Amygdala (tissue), 56 donors: ENCODE data around the gene AGFG2.
A peak's percentile ranks its signal among the peaks of the same experiment; 100 is the strongest.

ENCODE experiments used
- DNase-seq, 56 donors: peaks; one replicate each; lab custom pipeline; 2025; lab: John Stamatoyannopoulos, UW

Gene AGFG2

DNA sequence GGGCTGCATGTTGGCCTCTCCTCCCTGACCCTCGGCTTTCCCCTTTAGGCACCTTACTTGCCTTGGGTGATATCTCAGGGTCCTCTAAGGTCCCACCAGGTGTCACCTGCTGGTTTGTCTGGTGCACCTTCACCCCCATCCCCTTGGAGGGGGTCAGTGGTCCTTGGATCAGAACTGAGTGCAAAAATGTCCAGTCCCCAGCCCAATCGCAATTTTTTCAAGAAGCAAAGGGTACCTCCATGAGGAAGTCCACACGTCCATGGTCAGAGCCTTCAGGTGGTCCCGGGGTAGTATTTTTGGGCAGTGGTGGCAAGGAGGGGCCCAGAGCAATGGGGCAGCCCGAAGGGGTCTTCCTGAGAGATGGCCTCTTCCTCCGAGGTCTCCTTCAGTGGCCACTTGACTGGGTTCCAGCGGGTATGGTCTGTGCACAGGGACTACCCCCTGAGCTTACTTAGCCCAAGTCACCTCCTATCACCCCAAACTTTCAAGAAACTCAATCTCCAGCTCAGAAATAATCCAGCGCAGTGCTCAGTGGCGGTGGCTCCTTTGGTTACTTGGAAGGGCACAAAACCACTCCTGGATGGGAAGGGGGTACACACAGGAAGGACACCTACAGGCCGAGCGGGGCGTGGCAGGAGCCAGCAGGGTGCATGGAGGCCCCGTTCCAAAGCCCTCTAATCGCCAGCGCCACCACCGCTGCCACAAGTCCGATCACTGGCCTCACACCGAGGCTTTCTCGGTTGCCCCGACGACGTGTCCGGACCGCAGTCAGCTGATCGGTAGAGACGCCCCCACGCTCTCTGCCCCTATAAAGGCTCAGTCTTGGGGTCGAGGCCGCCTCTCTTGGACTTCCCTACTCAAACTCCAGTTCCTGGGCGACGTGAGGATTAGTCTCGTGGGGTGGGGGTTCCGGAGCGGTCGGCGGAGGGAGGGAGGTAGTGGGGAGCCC, 30.2 kb downstream of the AGFG2 start:
- DNase-seq: peak in 45 of 56 donors; percentile 9 to 85 (median 64)

DNA sequence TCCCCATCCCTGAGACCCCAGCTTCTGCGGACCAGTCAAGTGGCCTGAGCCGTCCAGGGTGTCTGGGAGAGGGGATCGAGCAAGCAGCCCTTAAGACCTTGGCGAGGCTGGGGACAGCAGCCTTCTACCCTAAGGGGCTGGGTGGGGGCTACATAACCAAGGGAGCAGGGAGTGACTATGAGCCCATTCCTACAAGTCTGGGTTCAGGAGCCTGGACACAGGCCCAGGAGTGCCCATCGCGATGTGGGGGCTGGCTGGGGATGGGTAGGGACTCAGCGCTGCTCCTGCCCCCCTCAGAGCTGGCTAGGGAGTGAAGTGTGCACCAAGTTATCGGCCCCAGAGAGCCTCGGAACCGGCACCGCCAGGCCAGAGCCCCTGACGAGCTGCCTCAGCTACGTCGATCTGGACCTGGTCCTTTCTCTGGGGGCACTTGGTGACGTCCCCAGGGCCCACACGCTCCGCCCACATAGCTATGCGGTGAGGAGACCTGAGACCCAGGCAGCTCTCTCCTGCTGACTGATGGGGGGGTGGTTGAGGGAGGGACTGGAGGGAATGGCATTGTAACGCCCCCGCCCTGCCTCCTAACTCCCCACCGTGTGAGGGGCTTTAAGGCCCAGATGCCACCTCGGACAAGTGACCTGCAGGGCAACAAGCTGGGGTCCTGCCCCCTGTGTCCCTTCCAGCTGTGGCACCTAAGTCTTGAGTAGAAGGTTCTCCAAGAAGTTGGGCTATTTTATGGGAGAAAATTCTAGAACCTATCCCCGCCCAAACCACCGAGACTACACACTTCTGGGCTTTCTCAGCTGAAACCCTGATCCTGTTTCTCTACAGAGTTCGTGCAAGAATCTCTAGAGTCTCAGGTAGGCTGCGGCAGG, 32.2 kb downstream of the AGFG2 start:
- peak in 1 of 56 donors; percentile 14 for DNase-seq

DNA sequence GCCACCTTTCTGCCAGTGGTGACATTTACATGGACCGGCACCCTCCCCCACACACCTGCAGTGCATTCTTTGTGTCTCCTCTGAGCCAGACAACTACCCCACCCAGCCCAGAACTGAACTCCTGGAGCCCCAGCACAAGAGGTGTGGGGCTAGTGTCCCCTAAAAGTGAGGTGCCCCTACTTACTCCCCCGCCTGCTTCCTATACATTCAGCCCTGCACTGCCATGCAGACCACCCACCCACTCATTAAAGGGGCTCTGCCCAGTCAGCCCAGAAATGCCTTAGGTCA, 32.8 kb downstream of the AGFG2 start:
- no peak for DNase-seq

DNA sequence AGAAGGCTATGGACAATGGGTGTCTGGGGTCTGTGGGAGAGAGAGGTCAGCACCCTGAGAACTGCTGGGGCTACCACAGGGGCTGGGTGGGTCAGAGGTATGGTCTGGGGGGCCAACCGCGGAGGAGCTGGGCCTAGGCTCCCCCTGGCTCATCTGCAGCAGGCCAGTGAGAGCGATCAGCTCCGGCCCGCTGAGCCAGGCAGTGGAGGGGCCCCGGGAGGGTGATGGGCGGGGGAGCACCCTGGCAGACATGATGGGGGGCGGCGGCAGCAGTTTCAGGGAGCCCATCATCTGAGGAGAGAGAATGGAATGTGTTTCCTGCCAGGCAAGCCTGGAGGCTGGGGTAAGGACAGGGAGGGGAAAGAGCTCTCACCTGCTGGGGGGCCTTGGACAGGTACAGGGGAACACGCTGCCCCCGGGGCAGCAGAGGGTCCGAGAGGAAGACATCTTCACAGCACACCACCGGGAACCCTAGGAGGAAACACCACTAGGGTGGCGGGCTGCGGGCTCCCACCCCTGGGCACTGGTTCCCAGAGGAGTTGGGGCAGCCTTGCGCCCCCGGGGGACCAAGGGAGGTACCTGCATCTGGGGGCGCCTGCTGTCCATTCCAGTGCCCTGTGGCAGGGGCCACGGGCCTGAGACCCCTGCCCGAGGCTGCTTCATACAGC, 33.4 kb downstream of the AGFG2 start:
- no peak for DNase-seq

DNA sequence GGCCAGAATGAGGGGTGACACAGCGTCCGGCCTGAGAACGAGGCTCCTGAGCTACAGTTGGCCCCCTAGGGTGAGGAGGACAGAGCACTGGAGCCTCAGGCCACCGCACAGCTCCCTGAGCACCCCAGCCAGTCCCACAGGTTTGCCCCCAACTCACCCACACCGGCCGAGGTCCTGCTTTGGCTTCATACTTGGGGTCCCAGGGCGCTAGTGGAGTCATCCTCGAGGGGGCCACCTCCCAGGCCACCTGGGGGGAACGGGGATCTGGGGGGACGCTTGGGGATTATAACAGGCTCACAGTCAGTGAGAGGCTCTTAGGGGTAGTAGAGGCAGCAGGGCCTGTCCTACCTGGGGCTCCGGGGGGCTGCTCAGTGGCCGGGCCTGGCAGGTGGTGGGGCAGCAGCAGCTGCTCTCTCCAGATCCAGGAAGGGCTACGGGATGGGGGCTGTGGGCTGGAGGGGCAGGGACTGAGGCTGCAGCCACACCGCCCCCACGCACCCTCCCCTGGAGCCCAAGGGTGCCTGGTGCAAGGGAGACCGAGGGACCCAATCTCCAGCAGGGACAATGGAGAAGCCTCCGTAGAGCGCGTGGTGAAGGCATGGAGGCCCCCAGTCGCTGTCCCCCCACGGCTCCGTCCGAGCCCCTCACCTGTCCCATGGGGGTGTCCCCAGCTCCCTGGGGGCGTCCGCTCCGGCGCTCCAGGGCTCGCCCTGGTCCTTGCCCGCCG, 34.1 kb downstream of the AGFG2 start:
- DNase-seq: no peak

DNA sequence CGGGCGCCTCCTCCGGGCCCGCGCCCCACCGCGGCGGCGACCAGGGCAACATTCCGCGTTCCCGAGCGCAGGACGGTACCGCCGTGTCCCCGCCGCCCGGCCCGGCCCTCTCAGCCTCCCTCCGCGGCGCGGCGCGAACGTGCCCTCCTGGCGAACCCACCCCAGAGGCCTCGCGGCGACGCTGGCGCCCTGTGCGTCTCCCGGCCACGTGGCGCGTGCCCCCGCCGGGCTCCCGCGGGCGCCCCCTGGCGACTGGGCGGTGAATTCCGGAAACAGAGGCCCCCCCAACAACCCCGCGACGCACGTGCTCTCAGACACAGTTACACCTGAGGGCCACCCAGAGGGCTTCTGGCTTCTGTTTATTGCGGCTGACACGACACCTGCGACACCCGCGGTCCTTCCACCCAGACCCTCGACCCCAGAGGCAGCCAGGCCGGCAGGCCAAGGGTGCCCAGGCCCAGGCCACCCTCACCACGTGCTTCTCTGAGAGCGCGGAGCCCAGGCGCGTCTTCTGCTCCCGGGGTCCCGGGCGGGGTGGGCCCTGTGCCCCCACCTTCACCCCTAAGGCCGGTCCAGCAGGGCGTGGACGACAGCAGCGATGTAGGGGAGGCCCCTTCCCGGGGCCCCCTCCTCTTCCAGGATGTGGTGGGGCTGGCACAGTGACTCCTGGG, 34.8 kb downstream of the AGFG2 start, which contains the start of gene SAP25:
Gene SAP25, minus strand, starts transcription at position 210 of the 671 bp plus-strand sequence. Its CDS starts 158 bp downstream, at position 52.
- no peak for DNase-seq

DNA sequence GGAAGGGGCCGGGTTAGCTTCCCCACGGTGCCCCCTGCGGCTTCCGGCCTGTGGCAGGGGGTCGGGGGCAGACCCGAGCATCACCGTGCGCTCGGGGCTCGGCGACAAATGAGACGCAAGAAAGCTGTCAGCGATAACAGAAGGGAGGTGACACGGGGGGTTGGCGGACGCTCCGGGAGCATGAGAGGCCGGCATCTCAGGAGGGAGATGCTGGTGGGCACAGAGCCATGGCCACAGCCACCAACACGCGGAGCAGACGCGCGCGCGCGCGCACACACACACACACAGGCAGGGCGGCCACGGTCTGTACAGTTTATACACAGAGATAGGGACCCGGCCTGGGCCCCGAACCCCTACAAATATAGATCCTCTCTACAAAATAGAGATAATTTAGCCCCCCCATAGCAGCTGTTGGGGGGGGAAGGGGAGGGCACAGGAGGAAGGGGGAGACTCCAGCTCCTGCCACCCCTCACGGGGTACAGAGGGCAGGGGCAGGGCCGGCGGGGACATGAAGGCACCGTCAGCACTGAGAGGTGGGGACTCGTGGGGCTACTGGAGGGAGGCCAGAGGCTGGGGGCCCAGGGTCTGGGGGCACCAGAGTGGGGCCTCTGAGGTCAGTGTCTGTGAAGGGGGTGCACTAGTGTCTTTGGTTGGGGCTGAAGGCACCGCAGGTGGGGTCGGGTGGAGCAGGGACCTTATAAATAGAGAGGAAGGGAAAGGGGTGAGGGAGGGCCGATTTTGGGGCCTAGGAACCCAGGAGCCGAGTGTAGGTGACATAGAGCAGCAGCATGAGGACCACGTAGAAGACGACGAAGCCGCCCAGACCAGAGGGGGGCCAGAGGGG, 35.6 kb downstream of the AGFG2 start:
- DNase-seq: no peak

DNA sequence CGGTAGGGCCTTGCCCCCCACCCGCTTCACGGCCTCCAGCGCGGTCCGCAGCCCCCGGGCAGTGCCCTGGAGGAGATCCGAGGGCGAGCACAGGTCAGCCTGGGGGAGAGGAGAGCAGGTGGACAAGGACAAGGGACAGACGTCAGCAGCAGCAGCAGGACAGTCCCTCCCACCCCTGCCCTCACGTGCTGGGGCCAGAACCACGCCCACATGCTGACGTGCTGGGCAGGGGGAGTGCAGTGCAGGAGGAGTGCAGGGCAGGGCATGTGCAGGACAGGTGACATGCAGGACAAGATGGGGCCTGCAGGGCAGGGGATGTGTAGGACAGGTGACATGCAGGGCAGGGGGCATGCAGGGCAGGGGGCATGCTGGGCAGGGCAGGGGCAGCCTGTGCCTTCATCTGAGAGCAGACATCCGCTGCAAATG, 36.2 kb downstream of the AGFG2 start:
- DNase-seq: peak in 1 of 56 donors; percentile 24

DNA sequence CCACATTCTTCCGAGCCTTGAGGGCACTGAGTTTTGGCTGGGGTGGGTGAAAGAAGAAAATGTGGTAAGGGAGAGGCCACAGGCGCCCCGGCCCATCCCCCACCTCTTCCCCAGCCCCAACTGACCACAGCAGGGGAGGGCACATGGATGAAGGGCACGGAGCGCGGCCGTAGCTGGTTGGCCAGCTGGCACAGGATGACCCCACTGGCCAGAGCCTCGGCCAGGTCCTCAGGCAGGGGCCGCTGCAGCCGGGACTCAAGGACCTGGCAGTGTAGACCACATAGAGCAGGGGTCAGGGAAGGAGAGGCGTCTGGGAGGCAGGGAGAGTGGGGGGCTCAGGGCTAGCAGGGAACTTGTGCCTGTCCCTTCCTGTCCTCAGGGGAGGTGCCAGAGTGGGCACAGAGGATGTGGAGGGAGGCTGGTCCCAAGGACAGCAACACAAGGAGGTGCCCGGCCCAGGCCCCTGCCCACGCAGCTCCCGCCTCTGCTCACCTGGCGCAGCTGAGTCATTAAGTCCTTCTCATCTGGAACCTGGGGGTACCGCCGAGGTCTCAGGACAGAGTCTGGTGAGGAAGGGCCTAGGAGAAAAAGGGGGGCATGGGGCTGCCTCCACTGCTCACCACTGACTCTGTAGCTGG, 36.9 kb downstream of the AGFG2 start:
- DNase-seq: peak in 1 of 56 donors; percentile 39

DNA sequence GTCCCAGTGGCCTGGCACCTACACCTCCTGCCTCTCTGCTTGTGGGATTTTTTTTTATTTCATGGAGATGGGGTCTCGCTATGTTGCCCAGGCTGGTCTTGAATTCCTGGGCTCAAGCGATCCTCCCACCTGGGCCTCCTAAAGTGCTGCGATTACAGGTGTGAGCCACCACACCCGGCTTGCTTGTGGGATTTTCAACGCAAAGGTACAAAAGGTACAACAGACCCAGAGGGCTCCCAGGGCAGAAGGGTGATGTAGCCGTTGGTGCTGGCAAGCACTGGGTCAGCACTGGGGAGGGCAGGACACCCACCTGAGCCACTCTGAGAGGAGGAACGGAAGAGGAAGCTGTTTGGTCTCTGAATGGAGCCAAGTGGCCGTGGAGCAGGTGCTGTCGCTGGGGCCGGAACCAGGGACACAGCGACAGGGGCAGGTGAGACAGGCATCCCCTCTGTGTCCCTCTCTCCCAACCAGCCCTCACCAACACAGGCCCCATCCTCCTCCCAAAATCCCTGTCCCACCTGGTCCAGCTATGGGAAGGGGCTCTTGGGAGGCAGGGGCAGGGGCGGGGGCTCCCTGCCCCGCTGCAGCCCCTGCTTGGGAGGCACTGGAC, 37.5 kb downstream of the AGFG2 start:
- no peak for DNase-seq

DNA sequence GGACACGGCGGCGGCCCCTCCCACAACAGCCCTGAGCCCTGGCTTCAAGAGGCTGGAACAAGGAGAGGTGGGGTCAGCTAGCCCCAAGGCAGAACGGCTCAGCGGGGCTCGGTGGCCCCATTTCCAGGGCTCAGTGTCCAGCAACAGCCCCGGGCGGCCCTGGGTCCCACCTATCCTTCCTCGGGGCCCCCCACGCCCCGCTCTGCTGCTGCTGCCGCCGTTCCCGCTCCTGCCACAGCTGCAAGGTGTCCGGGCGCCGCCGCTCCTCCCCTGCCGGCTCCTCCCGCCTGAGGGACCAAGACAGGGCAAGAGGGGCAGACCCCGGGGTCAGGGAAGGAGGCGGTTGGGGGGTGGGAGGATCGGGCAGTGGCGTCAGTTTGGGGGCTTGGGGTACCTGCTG, 38.1 kb downstream of the AGFG2 start:
- DNase-seq: no peak

DNA sequence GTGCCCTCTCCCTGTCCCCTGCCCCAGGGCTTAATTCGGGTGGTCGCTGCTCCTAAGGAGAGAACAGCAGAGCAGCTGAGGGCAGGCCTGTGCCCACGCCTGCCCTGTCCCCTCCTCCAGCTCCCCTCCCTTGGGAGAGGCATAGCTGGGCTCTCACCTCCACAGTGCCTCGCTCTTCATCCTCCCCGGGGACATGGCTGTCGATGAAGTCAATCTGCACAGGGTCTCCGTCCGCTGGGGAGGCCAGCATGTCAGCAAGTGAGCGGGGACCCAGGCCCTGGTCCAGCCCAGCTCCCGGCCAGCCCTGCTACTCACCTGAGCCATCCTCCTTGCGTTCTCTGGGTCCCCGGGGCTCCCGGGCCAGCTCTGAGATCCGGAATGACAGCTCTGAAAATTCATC, 38.5 kb downstream of the AGFG2 start:
- DNase-seq: no peak

DNA sequence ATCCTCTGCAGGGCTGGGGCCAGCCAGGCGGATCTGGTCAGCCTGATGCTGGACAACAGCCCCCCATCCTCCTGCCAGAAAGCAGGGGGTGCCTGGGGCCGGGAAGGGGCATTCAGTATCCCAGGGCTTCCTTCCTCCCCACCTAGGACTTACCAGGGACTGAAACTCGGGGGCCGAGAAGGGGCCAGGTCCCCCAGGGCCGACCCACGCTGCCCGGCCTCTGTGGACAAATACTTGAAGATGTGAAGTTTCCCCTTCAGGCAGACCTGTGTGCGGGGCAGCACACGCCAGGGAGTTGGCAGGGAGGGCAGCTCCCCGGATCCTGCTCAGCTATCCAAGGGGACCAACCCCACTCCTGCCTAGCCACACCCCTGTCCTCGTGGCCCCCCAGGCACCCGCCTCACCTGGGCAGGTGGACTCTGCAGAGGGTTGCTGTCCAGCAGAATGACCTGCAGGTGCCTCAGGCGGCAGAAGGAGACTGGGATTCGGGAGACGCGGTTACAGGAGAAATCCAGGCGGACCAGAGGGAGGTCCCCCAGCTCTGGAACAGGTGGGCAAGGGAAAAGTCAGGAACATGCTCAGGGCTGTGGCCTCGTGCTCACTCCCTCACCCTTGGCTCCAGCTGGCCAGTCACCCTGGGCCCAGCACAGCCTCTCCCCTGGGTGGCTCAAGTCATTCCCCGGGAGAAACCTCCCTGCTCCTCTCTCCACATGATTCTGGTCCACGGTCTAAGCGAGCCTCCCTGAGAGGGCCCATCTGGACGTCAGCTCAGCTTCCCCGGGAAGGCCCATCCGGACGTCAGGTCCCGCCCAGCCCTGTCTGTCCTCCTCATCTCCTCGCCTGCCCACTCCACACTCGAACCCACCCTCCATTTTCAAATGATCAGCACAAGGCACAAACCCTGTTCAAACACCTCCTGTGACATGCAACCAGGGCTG, 39.5 kb downstream of the AGFG2 start:
- DNase-seq: no peak

GRCh38 chr7:100580466-100581283, 41.7 kb downstream of the AGFG2 start:
- DNase-seq: no peak

DNA sequence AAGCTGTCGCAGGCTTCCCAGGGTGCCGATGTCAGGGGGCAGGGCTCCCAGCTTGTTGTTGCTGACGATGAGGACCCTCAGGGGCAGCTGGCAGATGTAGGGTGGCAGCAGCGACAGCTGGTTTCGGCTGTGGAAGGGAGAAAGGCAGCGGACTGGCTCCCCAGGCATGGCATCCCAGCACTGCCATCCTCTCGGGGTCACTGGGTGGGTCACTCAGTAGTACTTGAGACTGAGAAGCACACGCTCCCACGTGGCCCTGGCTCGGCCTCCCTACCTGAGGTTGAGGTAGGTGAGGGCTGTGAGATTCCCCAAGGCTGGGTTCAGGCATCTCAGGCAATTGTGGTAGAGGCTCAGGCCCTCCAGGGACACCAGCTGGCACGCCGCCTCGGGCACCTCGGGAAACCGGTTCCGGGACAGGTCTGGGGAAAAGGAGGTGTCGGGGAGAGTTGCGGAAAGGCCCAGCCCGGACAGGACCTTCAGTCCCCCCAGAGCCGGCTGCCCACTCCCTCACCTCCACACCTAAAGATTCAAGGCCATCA, 43.1 kb downstream of the AGFG2 start:
- DNase-seq: no peak
